GM10847 (cell line): ENCODE measurements around the gene RAD51AP2.

ENCODE experiments used
- POLR2A ChIP-seq: IDR thresholded peaks from 2 replicates; pipeline ENCODE4 v1.6.1; 2011; ENCODE audit not compliant: insufficient read length; ENCODE audit errors: extremely low read depth

The RAD51AP2 gene

GRCh38 chr2:17497718-17498117, 20.5 kb downstream of the RAD51AP2 start:
- TF ChIP-seq POLR2A, result no peak

GRCh38 chr2:17495590-17495989, 22.6 kb downstream of the RAD51AP2 start:
- TF ChIP-seq POLR2A, result no peak

GRCh38 chr2:17483496-17483895, 34.7 kb downstream of the RAD51AP2 start:
- no peak for TF ChIP-seq POLR2A

GRCh38 chr2:17482651-17483050, 35.6 kb downstream of the RAD51AP2 start:
- no peak for TF ChIP-seq POLR2A

- no peak for TF ChIP-seq POLR2A
Measured at GRCh38 chr2:17479875-17480274, 38.4 kb downstream of the RAD51AP2 start.

GRCh38 chr2:17476830-17477229, 41.4 kb downstream of the RAD51AP2 start:
- TF ChIP-seq POLR2A, result no peak

- TF ChIP-seq POLR2A, result no peak
Measured at GRCh38 chr2:17476064-17476463, 42.2 kb downstream of the RAD51AP2 start.

- no peak for TF ChIP-seq POLR2A
Measured at GRCh38 chr2:17475286-17475685, 43.0 kb downstream of the RAD51AP2 start.

GRCh38 chr2:17471979-17472378, 46.3 kb downstream of the RAD51AP2 start:
- no peak for TF ChIP-seq POLR2A

GRCh38 chr2:17470855-17471641, 47.2 kb downstream of the RAD51AP2 start:
- no peak for TF ChIP-seq POLR2A

- TF ChIP-seq POLR2A, result no peak
Measured at GRCh38 chr2:17461087-17461475, 57.2 kb downstream of the RAD51AP2 start.
